Upper lobe of right lung (tissue), 1 donor: ENCODE results near the gene DGUOK. TPM values are rescaled to one million over a fixed set of nuclear protein-coding genes. Genes with fewer than 3 reads are reported as not detected.
A peak's percentile ranks its signal among the peaks of the same experiment; 100 is the strongest.

Experiments
- ATAC-seq: fragments of 200-7000 bp; cut with Tn5 transposase; one replicate; pipeline ENCODE4 v1.9.1; 2020; ENCODE audit warnings: mild to moderate bottlenecking, moderate library complexity
- DNase-seq: peaks from one replicate; pipeline ENCODE4 v3.0.0-alpha.2; 2020
- H3K27ac ChIP-seq: fragments of 200-600 bp; one replicate; pipeline ENCODE4 v1.8.0; 2022
- H3K27me3 ChIP-seq: fragments of 200-600 bp; one replicate; pipeline ENCODE4 v1.8.0; 2022; ENCODE audit warnings: mild to moderate bottlenecking
- H3K36me3 ChIP-seq: fragments of 200-600 bp; one replicate; pipeline ENCODE4 v1.8.0; 2022
- H3K4me1 ChIP-seq: fragments of 200-600 bp; one replicate; pipeline ENCODE4 v1.8.0; 2022
- H3K4me3 ChIP-seq: fragments of 200-600 bp; one replicate; pipeline ENCODE4 v1.8.0; 2022; ENCODE audit warnings: mild to moderate bottlenecking
- H3K9me3 ChIP-seq: fragments of 200-600 bp; one replicate; pipeline ENCODE4 v1.8.0; 2022
- CTCF ChIP-seq: fragments of 200-600 bp; IDR thresholded peaks from one replicate; pipeline ENCODE4 v1.8.0; 2022; ENCODE audit warnings: antibody characterized with exemption
- intact Hi-C: fragments of 100-400 bp; cut with DNase I; formaldehyde crosslinking; loops from one replicate; pipeline ENCODE4 v1.11.0; 2022
- total RNA-seq: library from RNA; stranded (reverse); fragmentation: NEBNext Ultra II Directional; extraction: Animal tissue kit (Norgen Biotek cat#: 25700); gene quantifications from one replicate; pipeline ENCODE4 v1.2.1, GENCODE V29; 2021
- donor health status: DM: no; HTN: yes; CAD: no; lungs with severe emphysema.

Gene DGUOK
- total RNA-seq, 1 donor from 2014 or later = 34.4 TPM

- DNase-seq (peak; percentile 84), ATAC-seq (peak; percentile 17)
- Histone ChIP-seq H3K27ac (peak overlapping the region; percentile 44), H3K9me3 (no peaks in the 10 kb centered on the region), H3K4me1 (peaks cover 58% of the 10 kb centered on the region), H3K36me3 (no peaks in the 10 kb centered on the region), H3K4me3 (peak overlapping the region; percentile 44), H3K27me3 (no peaks in the 10 kb centered on the region)
- intact Hi-C loops = no loop called here
- TF ChIP-seq CTCF = no peak
Measured at GRCh38 chr2:73981081-73982001, 54.7 kb downstream of the DGUOK start.

- no peak overlapping the region for H3K4me3 ChIP-seq
- no peaks in the 10 kb centered on the region for H3K36me3 ChIP-seq
- H3K27me3 ChIP-seq = no peaks in the 10 kb centered on the region
- H3K27ac ChIP-seq = peak overlapping the region; percentile 44
- ATAC-seq = no peak
- no peaks in the 10 kb centered on the region for H3K9me3 ChIP-seq
- H3K4me1 ChIP-seq = peaks cover 66% of the 10 kb centered on the region
- TF ChIP-seq CTCF = no peak
- no peak for DNase-seq
- intact Hi-C loops = no loop called here
Measured at GRCh38 chr2:73982140-73982617, 55.5 kb downstream of the DGUOK start.

- no peak for TF ChIP-seq CTCF
- peaks cover 80% of the 10 kb centered on the region for H3K4me1 ChIP-seq
- ATAC-seq = peak; percentile 85
- peak overlapping the region; percentile 68 for H3K4me3 ChIP-seq
- peak; percentile 96 for DNase-seq
- H3K36me3 ChIP-seq = no peaks in the 10 kb centered on the region
- H3K9me3 ChIP-seq = no peaks in the 10 kb centered on the region
- H3K27me3 ChIP-seq = no peaks in the 10 kb centered on the region
- peak overlapping the region; percentile 93 for H3K27ac ChIP-seq
- intact Hi-C loops = no loop called here
Measured at GRCh38 chr2:73983322-73984202, 56.9 kb downstream of the DGUOK start.

- Histone ChIP-seq H3K27ac (peak within 1 kb of the TSS; percentile 93), H3K4me3 (peak within 1 kb of the TSS; percentile 68), H3K36me3 (no peaks in the 10 kb centered on the region), H3K9me3 (no peaks in the 10 kb centered on the region), H3K27me3 (no peaks in the 10 kb centered on the region), H3K4me1 (peaks cover 82% of the 10 kb centered on the region)
- intact Hi-C loops = no loop called here
- DNase-seq (peak; percentile 85), ATAC-seq (peak; percentile 40)
- TF ChIP-seq CTCF = no peak
Measured at GRCh38 chr2:73984203-73984921, 57.7 kb downstream of the DGUOK start, which contains the start of gene TET3. TET3 (plus strand) TSS chr2:73984910; CDS start chr2:73986404, 1,494 bp downstream.

DNA sequence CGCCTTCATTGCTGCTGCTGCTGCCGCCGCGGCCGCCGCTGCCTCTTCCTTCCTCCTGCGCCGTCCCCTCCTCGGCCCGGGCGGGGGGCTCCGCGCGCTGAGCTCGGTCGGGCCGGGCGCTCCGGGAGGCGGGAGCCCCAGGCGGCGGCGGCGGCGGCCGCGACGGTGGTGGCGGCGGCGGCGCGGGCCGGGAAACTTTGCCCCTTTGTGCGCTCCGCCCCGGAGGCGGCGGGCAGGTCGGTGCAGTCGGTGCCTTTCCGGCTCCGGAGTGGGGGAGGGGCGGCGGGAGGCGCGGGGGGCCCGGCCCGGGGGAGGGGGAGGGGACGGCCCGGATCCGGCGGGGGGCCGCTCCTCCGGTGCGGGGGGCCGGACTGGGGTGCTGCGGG, 58.2 kb downstream of the DGUOK start:
- no peak for TF ChIP-seq CTCF
- no peak overlapping the region for H3K27ac ChIP-seq
- ATAC-seq (no peak), DNase-seq (peak; percentile 86)
- H3K4me3 ChIP-seq = peak overlapping the region; percentile 68
- intact Hi-C loops = no loop called here
- no peaks in the 10 kb centered on the region for H3K36me3 ChIP-seq
- H3K9me3 ChIP-seq = no peaks in the 10 kb centered on the region
- H3K4me1 ChIP-seq = peaks cover 77% of the 10 kb centered on the region
- no peaks in the 10 kb centered on the region for H3K27me3 ChIP-seq
